GM18861 (cell line): ENCODE data around the gene SLC12A8.

ENCODE experiments used
- ATAC-seq: cut with Tn5 transposase; IDR thresholded peaks from one replicate; pipeline ENCODE4 v1.9.1; 2021; ENCODE audit not compliant: unreplicated experiment

Gene SLC12A8

DNA sequence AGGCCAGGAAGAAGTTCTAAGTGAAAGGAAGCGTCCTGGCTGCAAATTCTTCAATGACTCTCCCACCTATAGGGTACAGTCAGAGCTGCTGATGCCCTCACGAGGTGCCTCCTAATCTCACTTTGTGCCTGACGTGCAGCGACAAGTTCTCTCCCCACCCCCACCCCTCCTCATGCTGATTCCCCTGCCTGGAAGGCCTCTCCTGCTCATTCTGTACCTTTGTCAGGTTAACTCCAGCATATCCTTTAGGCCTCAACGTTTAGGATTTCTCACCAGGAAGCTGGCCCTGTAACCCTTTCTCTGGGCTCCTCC, 25.0 kb downstream of the SLC12A8 start:
- no peak for ATAC-seq

DNA sequence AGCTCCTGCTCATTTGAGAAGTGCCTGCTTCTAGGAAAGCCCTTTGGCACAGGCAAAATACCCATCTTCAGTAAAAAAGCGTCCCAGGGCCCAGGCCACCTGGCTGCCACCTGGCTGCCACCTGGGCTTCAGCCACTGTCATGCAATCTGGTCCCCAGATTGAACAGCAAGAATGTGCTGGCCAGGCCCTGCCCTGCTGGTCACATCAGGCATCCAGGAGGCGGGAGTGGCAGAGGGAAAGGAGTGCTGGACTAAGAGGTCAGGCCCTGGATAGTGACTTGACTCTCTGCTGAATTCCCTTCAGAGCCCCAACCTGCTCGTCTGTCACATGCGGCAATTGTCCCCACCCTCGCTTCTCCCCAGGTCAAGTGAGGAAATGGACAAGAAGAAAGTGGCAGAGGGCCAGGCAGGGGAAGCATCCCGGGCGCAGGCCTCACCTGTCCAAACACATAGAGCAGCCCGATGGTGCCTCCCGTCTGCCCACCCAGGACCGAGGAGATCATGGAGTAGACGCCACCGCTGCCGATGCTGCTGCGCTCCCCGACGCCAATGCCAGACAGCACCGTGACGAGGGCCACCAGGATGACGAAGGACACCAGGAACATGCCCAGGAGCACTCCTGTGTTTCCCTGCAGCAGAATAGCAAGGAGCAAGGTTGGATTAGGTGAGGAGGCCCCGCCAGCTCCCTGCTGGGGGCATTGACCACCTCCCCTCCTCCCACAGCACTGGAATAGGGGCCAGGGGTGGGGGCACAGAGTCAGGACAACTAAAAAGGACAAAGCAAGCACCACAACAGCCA, 25.5 kb downstream of the SLC12A8 start:
- ATAC-seq = no peak

DNA sequence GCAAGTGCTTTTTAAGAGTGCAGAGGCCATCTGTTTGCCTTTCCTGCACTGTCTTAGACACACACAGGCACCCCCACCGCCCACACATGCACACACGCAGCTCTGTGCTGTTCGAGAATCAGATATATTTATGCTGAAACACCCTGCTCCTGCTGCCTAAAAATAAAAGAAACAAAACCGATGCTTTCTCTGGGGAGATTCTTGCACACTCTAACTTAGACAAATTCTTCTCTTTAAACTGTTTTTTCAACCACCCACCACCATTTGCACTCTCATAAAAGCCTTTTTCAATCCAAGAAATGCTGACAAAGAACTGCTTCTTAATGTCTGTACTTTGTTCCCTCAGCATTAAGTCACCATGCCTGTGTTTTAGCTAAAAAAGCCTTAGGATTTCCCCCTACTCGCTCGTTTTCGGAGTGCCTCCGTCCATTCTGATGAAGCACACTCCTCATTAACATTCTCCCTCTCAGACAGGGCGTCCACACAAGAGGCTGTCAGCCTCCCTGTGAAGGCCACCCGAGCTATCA, 26.2 kb downstream of the SLC12A8 start:
- ATAC-seq = peak; percentile 55

DNA sequence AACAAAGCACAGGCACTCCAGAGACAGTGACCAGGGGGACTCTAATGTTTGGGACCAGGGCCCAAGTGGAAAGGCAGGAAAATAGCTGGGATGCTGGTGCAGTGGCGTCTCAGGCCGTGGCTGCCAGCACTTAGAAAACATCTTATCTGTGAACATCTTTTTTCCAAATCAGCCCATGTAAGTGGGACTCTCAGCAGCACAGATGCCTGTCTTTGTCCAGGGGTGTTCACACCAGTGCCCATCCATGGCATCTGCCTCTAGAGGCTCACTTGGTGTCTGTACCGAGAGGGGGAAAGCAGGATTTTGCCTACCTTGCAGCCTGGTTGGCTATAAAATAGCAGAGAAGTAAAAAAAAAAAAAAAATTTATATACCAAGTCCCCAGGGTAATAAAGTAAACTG, 26.7 kb downstream of the SLC12A8 start:
- no peak for ATAC-seq

DNA sequence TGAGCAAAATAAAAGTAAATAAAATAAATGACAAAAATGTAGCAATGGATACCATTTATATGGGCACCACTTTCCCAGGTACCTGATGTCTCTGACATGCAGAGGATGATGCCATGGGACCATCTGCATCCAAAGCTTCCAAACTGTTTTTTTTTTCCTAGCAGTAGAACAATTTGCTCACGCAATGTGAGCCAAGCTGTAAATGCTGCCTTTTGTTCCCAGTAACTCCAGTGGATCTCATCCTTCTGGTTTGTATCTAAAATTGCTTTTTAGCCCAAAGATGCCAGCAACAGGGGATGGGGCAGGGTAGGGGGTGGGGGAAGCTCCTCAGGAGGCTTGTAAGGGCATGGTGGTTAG, 32.7 kb downstream of the SLC12A8 start:
- ATAC-seq = no peak

DNA sequence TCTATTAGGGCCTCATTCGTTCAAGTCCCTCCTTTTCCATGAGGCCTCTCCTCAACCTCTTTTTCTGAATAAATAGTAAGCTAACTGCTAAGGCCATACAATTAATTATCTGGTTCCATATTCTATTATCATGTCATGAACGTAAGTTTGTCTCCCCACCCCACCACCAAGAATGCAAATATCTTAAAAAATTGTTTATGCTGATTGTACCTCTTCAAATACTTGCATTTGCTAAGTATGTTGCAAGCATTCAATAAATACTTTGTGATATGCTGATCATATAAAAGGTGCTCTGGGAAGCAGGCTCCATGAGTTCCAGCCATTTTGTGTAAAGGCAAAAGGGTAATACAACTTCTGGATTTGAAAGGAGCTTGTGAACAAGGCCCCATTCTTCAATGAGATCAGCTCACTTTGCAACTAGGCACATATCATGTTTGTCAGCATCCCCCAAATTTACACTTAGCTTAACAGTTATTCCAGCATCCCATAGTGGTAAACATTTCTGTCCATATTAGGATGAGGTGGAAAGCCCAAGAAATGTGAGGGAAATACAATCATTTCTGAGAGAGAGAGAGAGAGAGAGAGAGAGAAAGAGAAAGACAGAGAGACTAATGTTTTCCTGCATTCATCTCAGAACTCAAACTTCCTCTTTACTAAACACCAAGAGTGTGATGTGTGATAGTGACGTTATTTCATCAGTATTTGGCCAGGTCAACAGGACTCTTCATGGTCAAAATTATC, 33.2 kb downstream of the SLC12A8 start:
- ATAC-seq = peak; percentile 77

DNA sequence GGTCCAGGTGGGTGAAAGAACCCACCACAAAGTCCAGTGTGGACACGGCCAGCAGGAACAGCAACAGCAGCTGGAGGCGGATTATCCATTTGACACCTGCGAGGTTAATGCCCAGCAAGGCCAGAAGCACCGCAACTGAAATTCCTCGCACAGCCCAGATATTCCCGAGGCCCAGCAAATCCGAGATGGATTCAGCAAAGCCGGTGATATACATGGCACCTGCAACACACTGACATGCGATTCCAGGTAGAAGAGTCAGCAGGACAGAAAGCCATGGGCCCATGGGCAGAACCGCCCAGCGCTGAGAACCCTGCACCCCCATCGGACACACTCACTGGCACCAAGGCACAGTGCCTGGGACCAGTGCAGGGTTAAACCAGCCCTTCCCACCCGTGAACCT, 34.8 kb downstream of the SLC12A8 start:
- no peak for ATAC-seq

DNA sequence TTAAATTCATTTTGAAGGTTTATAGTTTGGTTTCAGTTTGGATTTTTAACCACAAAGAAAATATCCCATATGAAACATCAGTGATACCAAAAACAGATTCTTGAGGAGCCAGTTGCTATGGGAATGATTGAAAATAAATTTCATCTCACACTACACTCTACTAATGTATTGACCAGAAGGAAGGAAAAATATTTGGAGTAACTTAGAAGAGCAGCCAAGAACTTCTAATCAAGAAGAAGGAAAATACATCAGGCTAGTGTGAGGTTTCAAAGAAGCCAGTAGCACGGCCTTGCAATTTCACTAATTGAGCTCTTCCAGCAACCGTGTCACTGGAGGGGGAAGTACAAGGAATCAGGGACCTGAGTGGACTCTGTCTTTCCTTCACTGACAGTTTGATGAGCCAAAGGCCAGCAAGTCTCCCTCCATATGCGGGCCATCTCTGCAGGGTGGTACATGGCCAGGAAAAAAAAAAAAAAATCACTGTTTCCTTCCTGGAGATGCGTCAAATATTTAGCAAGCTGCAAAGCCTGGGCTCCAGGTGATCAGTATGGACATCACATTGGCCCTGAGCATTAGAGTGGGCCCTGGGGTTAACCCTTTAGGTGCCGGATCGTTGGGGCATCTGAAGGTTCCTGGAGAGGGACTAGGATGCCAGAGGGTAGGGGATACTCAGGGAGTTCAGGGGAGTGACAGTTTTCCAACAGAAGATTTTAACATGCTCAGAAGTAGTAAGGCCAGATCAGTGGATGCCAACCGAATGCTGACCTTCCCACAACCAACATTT, 37.1 kb downstream of the SLC12A8 start:
- no peak for ATAC-seq

DNA sequence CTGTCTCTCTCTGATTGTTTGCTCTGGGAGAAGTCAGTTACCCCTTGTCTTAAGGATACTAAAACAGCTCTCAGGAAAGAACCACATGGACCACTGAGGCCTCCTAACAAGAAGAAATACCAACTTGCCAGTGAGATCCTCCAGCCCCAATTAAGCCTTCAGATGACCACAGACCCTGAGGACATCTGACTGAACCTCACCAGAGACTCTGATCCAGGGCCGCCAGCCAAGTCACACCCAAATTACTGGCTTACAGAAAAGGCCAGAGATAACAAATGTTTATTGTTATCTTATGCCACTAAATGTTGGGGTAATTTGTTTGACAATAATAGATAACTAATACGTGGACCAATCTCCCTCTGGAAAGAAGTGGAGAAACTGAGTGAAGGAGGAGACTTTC, 40.2 kb downstream of the SLC12A8 start:
- no peak for ATAC-seq

DNA sequence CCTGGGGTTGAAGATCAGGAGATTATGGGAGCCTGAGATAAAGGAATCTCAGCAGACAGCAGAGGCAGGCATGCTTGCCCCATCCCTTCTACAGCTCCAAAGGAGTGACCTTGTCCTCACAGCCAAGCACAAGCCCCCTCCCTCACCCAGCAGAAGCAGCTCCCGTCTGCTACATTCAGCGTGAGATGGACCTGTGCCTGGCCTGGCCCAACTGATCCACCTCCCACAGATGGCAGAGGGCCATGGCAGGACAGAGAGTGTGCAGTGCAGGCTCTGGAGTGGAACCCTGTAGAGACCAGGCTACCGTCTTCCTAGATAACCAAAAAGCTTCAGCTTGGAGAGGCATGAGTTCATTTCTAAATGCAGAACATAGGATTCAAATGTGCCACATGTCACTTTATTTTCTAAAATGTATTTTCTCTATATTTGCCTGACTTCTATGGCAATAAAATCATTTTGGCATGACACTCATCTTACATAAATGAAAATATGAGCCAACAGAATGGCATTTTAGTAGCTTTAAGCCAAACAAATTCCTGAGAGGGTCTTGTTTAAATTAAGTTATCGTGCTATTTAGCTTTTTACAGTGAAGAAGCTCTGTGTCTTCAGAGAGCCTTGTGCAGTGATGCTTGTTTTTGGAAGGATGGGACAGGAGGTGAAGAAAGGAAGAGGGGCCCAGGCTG, 43.7 kb downstream of the SLC12A8 start:
- ATAC-seq = no peak

DNA sequence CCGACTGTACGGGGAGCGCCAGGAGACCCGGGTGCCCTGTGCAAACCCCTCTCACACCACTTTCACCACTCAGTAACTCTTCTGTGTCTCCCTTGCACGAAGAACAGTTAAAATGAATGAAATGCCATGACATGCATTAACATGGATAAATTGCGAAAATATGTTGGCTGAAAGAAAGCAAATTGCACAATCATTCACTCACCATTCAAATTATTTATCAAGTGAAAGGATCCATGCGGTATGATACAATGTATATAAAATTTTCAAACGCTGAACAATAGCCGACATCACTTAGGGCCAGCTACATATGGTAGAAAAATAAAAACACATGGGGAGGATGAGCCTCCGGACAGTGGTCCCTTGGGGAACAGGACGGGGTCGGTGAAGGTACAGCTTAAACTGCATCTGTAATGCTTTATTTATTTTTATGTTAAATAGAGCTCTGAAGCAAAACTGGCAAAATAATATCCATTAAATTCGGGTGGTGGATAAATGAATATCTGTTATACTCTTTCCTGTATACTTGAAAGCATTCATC, 45.9 kb downstream of the SLC12A8 start:
- ATAC-seq = no peak

DNA sequence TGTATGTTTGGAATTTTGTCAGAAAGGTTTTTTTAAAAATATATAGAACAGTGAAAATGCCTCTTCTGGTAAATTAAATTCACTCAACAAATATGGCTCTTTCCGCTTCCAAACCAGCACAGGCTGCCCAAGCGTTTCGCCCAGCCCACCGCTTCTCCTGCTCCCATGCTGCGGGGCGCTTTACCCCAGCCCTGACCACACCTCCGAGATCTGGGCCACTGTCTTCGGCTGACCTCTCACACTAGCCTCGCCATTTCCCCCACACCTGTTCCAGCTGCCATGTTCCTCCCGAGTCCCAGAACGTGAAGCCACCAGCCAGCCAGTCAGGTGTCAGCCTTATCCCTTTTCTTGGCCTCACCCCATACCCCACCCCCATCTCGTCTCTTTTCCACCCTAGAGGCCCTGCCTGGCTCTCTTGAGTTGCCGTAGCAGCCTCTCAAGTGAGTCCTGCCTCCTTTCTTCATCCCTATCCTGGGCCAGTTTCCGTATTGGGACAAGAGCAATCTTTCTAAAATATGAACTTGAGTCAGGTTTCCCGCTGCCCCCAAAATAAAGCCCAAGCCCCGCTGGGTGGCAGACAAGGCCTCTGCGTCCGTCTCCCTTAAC, 46.5 kb downstream of the SLC12A8 start:
- ATAC-seq = no peak

DNA sequence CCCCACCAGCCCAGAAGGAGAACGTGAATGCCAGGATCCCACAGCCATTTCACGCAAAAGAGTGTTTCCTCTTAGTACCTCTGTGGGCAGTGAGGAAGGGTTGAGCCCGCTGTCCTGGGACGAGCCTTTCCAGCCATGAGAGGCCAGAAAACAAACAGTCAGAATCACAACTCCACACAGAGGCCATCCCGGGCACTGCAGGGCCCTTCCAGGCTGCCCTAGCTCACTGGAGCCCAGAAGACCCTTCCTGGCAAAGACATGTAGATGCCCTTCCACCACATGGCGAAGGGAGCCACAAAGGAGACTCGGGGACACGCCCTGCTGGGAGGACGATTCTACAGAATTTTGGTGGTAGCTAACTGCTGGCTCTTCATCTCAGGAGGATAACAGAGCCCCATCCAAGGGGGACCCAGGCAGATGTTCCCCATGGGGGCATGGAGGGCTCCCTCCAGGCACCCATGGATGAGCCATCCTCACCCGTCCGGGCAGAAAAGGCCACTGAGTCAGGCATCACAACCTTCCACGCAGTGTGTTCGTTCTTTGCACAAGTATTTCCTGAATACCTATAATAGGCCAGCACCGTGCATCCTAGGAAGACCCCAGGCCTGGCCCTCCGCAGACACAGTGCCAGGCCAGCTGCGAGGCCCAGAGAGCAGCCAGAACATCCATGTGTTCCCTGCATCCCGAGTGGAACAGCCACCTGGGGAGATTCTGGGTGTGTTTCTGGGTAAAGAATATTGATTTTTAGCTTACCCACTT, 47.2 kb downstream of the SLC12A8 start:
- no peak for ATAC-seq

DNA sequence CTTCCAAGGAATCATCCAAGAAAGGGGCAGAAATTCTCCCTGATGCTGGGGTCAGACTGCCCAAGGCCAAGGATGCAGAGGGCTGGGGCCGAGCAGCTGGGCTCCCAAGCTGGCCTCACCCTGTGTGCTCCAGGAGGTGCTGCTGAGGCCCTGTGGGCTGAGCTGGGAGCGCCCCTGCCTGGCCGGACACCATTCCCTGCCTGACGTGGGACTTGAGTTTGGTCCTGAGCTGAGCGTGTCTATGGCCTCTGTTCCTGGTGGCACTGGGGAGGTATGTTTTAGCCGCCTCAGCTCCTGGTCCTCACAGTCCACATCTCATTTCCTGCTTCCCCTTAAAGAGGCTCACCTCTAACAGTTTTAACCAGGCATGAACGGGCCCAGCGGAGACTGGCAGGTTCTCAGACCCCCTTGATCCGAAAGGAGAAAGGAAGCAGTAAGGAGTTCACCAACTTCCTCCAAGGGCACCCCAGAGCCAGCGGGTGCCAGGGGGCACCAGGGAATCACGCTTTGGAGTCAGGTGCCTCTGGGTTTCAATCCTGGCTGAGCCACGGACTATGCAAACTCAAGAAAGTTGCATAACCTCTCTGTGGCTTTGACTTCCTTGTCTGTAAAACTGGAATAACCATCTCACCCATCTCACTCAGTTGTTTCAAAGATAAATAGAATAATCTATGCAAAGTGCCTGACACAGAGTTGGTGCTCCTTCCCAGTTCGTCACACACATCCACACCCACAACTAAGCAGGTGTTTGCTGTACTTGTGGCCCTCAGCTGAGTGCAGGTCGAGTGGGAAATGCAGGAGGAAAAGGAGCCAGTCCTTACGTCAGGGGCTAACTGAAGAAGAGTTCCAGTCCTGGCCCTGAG, 48.6 kb downstream of the SLC12A8 start:
- no peak for ATAC-seq

DNA sequence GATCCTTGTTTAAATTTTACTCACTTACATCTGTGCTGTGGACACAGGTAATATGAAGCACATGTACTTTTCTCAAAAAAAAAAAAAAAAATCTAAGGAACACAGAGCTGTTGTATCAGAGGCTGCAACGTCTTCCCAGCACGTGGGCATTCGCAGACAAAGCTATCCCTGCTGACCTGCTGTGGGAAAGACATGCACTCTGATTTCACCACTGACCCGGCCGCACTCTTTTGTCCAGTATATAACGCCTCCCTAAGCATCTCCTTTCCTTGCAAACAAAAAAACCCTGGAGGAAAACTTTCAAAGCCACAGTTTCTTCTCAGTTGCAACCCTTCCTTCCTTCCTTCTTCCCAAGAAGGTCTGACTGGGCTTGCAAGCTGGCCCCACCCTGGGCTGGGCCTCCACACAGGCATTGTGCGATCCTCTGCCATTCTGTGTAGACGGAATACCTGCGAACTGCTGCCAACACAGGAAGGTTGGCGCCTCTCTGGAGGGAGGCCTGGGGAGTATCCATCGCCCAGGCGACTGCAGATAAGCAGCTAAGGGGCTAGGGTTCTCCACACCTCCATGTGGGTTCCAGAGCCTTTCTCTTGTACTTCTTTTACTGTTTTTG, 50.8 kb downstream of the SLC12A8 start:
- ATAC-seq = no peak

DNA sequence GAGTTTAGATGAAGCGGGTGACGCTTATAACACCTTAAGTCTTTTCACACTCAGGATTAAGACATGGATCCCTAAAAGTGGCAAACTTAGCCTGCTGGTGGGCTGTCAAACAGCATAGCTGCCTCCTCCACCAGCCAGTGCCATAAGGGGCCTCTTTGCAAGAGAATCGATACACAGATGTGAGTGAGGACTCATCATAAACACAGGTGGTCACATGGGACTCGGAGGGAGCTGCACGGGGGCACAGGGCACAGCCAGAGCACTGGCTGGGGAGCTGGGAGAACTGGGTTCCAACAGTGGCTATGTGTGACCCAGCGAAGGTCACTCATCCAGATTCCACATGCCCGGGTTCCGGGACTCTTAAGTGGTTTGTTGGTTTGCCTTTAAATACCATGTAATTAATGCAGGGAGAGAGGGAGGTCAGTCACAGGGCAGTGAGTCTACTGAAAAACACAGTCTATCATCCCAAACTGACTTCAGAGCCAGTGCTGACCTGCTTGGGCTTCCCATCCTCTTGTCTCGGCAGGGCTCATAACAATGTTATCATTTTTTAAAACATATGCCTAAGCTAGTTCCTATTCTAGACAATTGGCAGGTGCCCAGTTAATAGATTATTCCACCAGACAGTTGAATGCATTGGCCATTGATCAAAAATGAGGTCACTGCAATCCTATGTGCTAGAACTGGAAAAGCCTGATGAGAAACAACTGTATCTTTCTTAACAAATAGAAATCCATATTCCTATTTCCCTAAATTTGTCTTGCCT, 51.8 kb downstream of the SLC12A8 start:
- no peak for ATAC-seq

DNA sequence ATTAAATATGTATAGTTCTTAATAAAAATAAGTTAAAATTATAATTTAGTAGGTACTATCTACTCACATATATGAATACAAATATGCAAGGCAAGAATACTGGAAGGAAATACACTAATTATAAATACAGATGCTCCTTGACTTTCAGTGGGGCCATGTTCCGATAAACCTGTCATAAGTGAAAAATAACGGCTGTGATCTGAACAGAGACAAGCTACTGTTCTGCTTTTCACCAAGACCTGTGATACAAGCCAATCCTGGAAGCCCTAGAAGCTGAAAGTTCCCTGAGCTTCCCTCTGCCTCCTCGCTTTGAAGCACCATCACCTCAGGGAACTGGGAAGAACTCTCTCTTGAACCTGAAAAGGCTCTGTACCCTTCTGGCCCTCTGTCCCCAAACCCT, 55.4 kb downstream of the SLC12A8 start:
- ATAC-seq = no peak

DNA sequence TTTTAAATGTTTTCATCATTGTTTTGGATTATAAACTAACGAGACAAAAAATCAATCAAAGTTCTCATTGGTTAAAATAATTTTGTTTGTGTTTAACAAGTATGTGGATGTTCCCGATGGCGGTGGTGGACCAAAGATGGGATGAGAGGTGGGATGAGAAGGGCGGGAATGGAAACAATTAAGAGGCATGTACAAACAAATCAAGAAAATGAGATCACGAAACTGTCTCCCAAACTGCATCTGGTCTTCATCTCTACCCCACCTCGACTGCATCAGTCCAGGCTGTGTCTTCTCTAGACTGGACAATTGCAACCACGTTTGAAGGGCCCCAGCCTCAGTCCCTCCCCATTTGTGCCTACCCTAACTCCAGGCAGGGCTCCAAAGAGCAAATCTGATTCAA, 56.1 kb downstream of the SLC12A8 start:
- ATAC-seq = no peak
